ENCODE measurements around the gene GLIS1.

DNA sequence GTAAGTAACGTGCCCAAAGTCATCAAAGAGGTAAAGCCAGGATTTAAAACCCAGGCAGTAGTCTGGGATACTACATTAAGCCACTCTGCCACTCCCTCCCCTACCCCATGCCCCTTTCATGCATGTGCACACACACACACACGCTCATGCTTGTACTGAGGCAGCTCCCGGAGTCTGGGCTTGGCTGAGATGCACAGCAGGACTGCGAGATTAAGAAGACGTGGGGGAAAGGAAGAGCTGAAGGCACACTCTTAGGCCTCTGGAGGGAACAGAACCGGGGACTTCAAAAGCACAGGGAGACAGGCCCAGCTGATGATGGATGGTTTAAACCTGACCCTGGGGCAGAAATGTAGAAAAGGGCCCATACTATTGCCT, 98.3 kb downstream of the GLIS1 start:
- TF ChIP-seq MAX (IDR thresholded peaks at IDR 0.05; ENCODE audit: low read depth, low read length) (no peak), CTCF (IDR thresholded peaks at IDR 0.05; ENCODE audit: low read depth, low read length) (no peak), MYC (IDR thresholded peaks at IDR 0.05; ENCODE audit: low read depth, low read length) (no peak), POLR2A (IDR thresholded peaks at IDR 0.05; ENCODE audit: extremely low read depth, insufficient read length) (no peak)

All from NB4 (cell line).